A549 (cell line): ENCODE measurements around the gene INPP4B. TPM values are rescaled to one million over a fixed set of nuclear protein-coding genes. Genes with fewer than 3 reads are reported as not detected.

Source experiments
- ATAC-seq, 2 experiments: fragments of 200-7000 bp in 1 of 2; fragments of >200 bp in 1 of 2; cut with Nextera tagmentation in 1 of 2; cut with Tn5 transposase in 1 of 2; 3 replicates each; pipeline versions ENCODE4 v1.8.0 to v1.9.1; 2018 to 2020; ENCODE audit warnings: mild to moderate bottlenecking in 1 of 2, moderate library complexity in 1 of 2
- CTCF ChIA-PET: fragments of 300-600 bp; sonication (Branson Sonifier 250); formaldehyde crosslinking; extraction: SDS; loops from one replicate; lab custom pipeline; 2021; ENCODE audit warnings: antibody characterized with exemption, inconsistent platforms; lab: Yijun Ruan, JAX
- POLR2A ChIA-PET: fragments of 350-600 bp; formaldehyde crosslinking; extraction: SDS; loops from one replicate; lab custom pipeline; 2021; ENCODE audit warnings: antibody characterized with exemption, inconsistent platforms; lab: Yijun Ruan, JAX
- DNase-seq, 2 experiments: peaks; one replicate each; pipeline versions ENCODE4 v3.0.0 to v3.0.0-alpha.2; 2011 to 2016; ENCODE audit warnings: low read depth in 1 of 2, low spot score in 1 of 2
- FAIRE-seq: peaks from 2 replicates; lab custom pipeline; 2011; peaks lifted over from hg19 to GRCh38; lab: Jason Lieb, UNC
- H3K27ac ChIP-seq, 2 experiments: fragments of >200 bp; sonication (Bioruptor Twin); formaldehyde crosslinking; 3 replicates each; pipeline ENCODE4 v1.5.1; 2016 to 2017
- H3K4me1 ChIP-seq: fragments of >200 bp; sonication (Bioruptor Twin); formaldehyde crosslinking; 3 replicates; pipeline ENCODE4 v1.6.1; 2016
- H3K4me2 ChIP-seq: fragments of >200 bp; sonication (Bioruptor Twin); formaldehyde crosslinking; 3 replicates; pipeline ENCODE4 v1.6.1; 2016
- H3K4me3 ChIP-seq: fragments of >200 bp; sonication (Bioruptor Twin); formaldehyde crosslinking; 3 replicates; pipeline ENCODE4 v1.5.1; 2016
- H3K9me3 ChIP-seq: fragments of >200 bp; sonication (Bioruptor Twin); formaldehyde crosslinking; 3 replicates; pipeline ENCODE4 v1.6.1; 2016
- CHD4 ChIP-seq: fragments of 200-600 bp; sonication (generic); IDR thresholded peaks from 2 replicates; pipeline ENCODE4 v1.6.1; 2016; ENCODE audit warnings: antibody characterized with exemption, mild to moderate bottlenecking, borderline replicate concordance
- ESRRA ChIP-seq: fragments of 150-350 bp; IDR thresholded peaks from 2 replicates; pipeline ENCODE4 v1.6.1; 2014; ENCODE audit warnings: mild to moderate bottlenecking, low read length, borderline replicate concordance
- FOSL2 ChIP-seq, 2 experiments: fragments of 450-650 bp in 1 of 2; fragments of >200 bp in 1 of 2; sonication (Bioruptor Twin) in 1 of 2; formaldehyde crosslinking; IDR thresholded peaks; 2 replicates each; pipeline versions ENCODE4 v1.5.0 to v1.6.1; 2016 to 2020; ENCODE audit warnings: mild to moderate bottlenecking in 1 of 2, moderate library complexity in 1 of 2
- HDAC2 ChIP-seq: fragments of 200-600 bp; sonication (generic); IDR thresholded peaks from 2 replicates; pipeline ENCODE4 v1.6.1; 2016
- HOXB13 ChIP-seq: fragments of 250-450 bp; sonication (Bioruptor Pico); IDR thresholded peaks from 2 replicates; pipeline ENCODE4 v1.5.0; 2020; ENCODE audit warnings: low read depth, mild to moderate bottlenecking, moderate library complexity
- MAZ ChIP-seq: fragments of 150-350 bp; IDR thresholded peaks from 2 replicates; pipeline ENCODE4 v1.6.1; 2014; ENCODE audit warnings: antibody characterized with exemption, low read depth, low read length, borderline replicate concordance
- POLR2AphosphoS2 ChIP-seq: conservative IDR thresholded peaks from 2 replicates; pipeline ENCODE4 v1.6.1; 2012; ENCODE audit warnings: low read length, improper control_type of control experiment, inconsistent platforms
- RNF2 ChIP-seq: fragments of 200-600 bp; sonication (generic); IDR thresholded peaks from 2 replicates; pipeline ENCODE4 v1.6.1; 2016; ENCODE audit warnings: low read depth, mild to moderate bottlenecking, antibody characterized with exemption, moderate library complexity, borderline replicate concordance
- SREBF2 ChIP-seq: fragments of 450-650 bp; IDR thresholded peaks from 2 replicates; pipeline ENCODE4 v1.6.1; 2014; ENCODE audit warnings: mild to moderate bottlenecking, moderate library complexity
- ZNF302 ChIP-seq: fragments of 250-450 bp; sonication (Bioruptor Pico); IDR thresholded peaks from 2 replicates; pipeline ENCODE4 v1.9.0; 2021; ENCODE audit warnings: inconsistent platforms, mild to moderate bottlenecking, moderate library complexity
- ZSCAN20 ChIP-seq: fragments of 250-450 bp; sonication (Bioruptor Pico); IDR thresholded peaks from 2 replicates; pipeline ENCODE4 v1.8.0; 2022; ENCODE audit warnings: mild to moderate bottlenecking, moderate library complexity
- WGBS: methylation state at CpG from one replicate; pipeline ENCODE4 v1.1.6; 2017; ENCODE audit errors: missing lambda C conversion rate; 5-methylcytosine and 5-hydroxymethylcytosine counted together
- polyA plus RNA-seq, 4 experiments: library from polyadenylated mRNA; depleted of rRNA in 3 of 4; stranded (reverse); fragments of >200 nt; fragmentation: RNase III in 1 of 4; extraction: RNeasy Plus Mini Kit Qiagen cat#74134 plus additional on column Dnase treatment in 1 of 4; gene quantifications; 2 replicates in 3 of 4; 3 replicates in 1 of 4; pipeline ENCODE4 v1.2.3, GENCODE V29; 2011 to 2017
- TF ChIP-seq, protein P1 (sequence below): IDR thresholded peaks from 2 replicates; pipeline ENCODE4 v1.6.1; 2012; ENCODE audit warnings: low read depth, borderline replicate concordance
- TF ChIP-seq, protein P2 (sequence below): IDR thresholded peaks from 2 replicates; pipeline ENCODE4 v1.6.1; 2012
- TF ChIP-seq, protein P3 (sequence below): fragments of >200 bp; sonication (Bioruptor Twin); formaldehyde crosslinking; IDR thresholded peaks from 3 replicates; pipeline ENCODE4 v1.5.1; 2016
- TF ChIP-seq, protein P4 (sequence below): fragments of 250-450 bp; sonication (Bioruptor Pico); IDR thresholded peaks from 2 replicates; pipeline ENCODE4 v1.5.0; 2020; ENCODE audit warnings: low read depth, mild to moderate bottlenecking, moderate library complexity

Gene INPP4B
- polyA plus RNA-seq, 2 of the 4 experiments (the other 2 are of a cell fraction), result 7.2 to 14.9 TPM

DNA sequence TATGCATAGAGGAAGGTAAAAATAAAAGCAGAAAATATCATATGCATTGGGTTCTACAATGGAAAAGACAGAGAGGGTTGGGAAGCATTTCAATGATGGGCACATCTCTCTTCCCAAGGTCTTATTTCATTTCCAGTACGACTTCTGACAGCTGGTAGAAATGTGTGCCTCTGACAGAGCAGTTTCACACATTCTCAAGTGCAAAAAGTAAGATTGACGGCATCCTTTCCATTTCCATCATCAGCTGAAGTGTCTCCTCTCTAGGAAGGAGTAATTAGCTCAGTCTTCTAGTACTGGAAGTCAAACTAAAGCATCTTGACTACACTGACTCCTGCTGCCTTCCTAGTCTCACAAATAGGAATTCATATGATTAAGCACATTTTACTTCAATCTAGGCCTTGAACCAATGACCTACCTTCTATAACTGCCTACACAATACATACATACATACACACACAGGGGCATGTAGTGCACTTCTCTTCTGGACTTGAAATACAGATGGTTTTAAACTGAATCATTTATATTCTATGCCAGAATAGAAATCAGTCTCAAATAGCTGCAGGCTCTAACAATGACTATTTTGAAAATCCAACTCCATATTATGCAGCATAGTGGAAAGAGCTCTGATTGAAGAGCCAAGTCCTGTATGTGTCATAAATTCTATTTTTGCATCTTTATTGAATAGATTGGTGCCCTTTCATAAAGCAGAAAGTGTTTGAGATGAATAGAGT, 473.4 kb downstream of the INPP4B start:
- FAIRE-seq (no peak), ATAC-seq (no peak), DNase-seq (no peak)
- no peak for TF ChIP-seq HOXB13
- TF ChIP-seq, protein P1, sequence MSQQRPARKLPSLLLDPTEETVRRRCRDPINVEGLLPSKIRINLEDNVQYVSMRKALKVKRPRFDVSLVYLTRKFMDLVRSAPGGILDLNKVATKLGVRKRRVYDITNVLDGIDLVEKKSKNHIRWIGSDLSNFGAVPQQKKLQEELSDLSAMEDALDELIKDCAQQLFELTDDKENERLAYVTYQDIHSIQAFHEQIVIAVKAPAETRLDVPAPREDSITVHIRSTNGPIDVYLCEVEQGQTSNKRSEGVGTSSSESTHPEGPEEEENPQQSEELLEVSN, result no peak
- Histone ChIP-seq H3K4me2 (no peak overlapping the region), H3K27ac (no peak overlapping the region), H3K4me1 (peaks cover 13% of the 10 kb centered on the region; the same call in 1 of the 3 replicates), H3K9me3 (peaks cover 8% of the 10 kb centered on the region; the same call in 2 of the 3 replicates), H3K4me3 (no peak overlapping the region)
- ChIA-PET CTCF (no interaction called here), POLR2A (no interaction called here)
- 92% methylated on average over 2 of the region's 2 CpGs for WGBS

DNA sequence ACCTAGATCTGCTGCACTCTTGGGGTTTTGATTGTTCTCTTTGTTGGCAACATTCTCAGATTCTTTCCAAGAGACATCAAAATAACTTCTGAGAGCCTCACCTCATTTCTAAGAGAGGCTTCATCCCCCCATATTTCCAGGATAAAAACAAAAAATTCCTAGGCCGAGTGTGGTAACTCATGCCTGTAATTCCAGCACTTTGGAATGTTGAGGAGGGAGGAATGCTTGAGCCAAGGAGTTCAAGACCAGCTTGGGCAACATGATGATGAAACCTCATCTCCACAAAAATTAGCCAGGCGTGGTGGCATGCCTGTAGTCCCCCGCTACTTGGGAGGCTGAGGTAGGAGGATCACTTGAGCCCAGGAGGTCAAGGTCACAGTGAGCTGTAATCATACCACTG, 477.0 kb downstream of the INPP4B start:
- Histone ChIP-seq H3K27ac (no peak overlapping the region), H3K9me3 (peaks cover 8% of the 10 kb centered on the region; the same call in 2 of the 3 replicates), H3K4me1 (peaks cover 12% of the 10 kb centered on the region; the same call in 1 of the 3 replicates), H3K4me3 (no peak overlapping the region), H3K4me2 (no peak overlapping the region)
- FAIRE-seq (no peak), DNase-seq (no peak), ATAC-seq (no peak)
- TF ChIP-seq MAZ (no peak), HDAC2 (no peak), FOSL2 (IDR thresholded peaks at IDR 0.05) (no peak), FOSL2 (CRISPR knock-in tag; IDR thresholded peaks at IDR 0.05) (no peak), SREBF2 (no peak)
- TF ChIP-seq, protein P2, sequence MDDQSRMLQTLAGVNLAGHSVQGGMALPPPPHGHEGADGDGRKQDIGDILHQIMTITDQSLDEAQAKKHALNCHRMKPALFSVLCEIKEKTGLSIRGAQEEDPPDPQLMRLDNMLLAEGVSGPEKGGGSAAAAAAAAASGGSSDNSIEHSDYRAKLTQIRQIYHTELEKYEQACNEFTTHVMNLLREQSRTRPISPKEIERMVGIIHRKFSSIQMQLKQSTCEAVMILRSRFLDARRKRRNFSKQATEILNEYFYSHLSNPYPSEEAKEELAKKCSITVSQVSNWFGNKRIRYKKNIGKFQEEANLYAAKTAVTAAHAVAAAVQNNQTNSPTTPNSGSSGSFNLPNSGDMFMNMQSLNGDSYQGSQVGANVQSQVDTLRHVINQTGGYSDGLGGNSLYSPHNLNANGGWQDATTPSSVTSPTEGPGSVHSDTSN, result no peak
- WGBS, result 91% methylated on average over 3 of the region's 3 CpGs
- ChIA-PET POLR2A (no interaction called here), CTCF (interaction anchor here (0.8 kb wide), 1 partner anchor 17 kb away, joined by 3 read pairs; no protein-coding TSS in a partner anchor)

DNA sequence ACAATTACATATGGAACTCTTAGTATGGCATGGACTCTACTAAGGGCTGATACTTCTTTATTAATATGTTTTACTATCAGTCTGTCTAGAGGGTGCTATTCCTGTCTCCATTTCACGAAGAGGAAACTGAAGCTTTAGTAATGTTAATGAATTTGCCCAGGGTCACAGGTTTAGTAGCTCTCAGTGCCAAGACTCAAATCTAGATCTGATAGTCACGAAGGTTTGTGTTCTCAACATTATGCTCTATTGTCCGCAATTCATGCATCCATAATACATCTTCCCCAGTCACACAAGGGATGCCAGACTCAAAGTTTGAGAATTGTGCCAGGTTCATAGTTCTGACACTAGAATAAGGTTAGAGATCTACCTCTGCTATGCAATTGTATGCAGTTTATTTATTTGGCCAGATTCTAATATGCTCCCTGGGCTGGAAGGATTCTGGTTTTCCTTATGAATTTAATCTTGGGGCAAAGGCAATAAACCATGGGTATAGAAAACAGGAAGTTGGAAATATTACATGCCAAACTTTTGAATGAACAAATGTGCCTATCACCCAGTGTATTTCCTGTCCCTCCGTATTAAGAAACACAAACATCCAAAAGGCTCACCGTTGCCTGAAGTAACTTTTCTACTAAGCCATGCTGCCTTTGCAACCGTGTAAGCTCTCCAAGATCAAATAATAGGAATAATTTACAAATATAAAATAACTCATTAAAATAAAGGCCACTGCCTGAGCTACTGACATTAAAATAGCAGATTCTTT, 478.5 kb downstream of the INPP4B start:
- no peak for TF ChIP-seq SREBF2
- TF ChIP-seq, protein P3, sequence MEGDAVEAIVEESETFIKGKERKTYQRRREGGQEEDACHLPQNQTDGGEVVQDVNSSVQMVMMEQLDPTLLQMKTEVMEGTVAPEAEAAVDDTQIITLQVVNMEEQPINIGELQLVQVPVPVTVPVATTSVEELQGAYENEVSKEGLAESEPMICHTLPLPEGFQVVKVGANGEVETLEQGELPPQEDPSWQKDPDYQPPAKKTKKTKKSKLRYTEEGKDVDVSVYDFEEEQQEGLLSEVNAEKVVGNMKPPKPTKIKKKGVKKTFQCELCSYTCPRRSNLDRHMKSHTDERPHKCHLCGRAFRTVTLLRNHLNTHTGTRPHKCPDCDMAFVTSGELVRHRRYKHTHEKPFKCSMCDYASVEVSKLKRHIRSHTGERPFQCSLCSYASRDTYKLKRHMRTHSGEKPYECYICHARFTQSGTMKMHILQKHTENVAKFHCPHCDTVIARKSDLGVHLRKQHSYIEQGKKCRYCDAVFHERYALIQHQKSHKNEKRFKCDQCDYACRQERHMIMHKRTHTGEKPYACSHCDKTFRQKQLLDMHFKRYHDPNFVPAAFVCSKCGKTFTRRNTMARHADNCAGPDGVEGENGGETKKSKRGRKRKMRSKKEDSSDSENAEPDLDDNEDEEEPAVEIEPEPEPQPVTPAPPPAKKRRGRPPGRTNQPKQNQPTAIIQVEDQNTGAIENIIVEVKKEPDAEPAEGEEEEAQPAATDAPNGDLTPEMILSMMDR, result no peak
- TF ChIP-seq FOSL2 (IDR thresholded peaks at IDR 0.05), result no peak
- TF ChIP-seq FOSL2 (CRISPR knock-in tag; IDR thresholded peaks at IDR 0.05), result no peak
- TF ChIP-seq ZSCAN20 (CRISPR knock-in tag), result no peak
- no peak for TF ChIP-seq CHD4
- TF ChIP-seq ESRRA, result no peak
- no peak for TF ChIP-seq ZNF302 (CRISPR knock-in tag)
- no peak for TF ChIP-seq POLR2AphosphoS2
- TF ChIP-seq, protein P4, sequence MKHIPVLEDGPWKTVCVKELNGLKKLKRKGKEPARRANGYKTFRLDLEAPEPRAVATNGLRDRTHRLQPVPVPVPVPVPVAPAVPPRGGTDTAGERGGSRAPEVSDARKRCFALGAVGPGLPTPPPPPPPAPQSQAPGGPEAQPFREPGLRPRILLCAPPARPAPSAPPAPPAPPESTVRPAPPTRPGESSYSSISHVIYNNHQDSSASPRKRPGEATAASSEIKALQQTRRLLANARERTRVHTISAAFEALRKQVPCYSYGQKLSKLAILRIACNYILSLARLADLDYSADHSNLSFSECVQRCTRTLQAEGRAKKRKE (CRISPR knock-in tag), result no peak
- no peak for TF ChIP-seq RNF2
- TF ChIP-seq, all 56 proteins: peak for 0
- DNase-seq (no peak), ATAC-seq (no peak), FAIRE-seq (no peak)
- Histone ChIP-seq H3K4me1 (0 out of 3 replicates have a peak, but pooled peaks cover 2% of the 10 kb centered on the region), H3K4me3 (no peak overlapping the region), H3K9me3 (peaks cover 8% of the 10 kb centered on the region; the same call in 2 of the 3 replicates), H3K4me2 (no peak overlapping the region), H3K27ac (no peak overlapping the region)
- ChIA-PET CTCF (interaction anchor here (0.9 to 1.0 kb wide), 2 partner anchors 9 to 24 kb away, joined by 3 read pairs; no protein-coding TSS in a partner anchor), POLR2A (no interaction called here)
- WGBS, result 90% methylated on average over 6 of the region's 6 CpGs
